Measurements from ENCODE around the gene GPS1. TPM values are rescaled to one million over a fixed set of nuclear protein-coding genes. Genes with fewer than 3 reads are reported as not detected.

The GPS1 gene
- total and polyA plus RNA-seq, 2 of the 4 experiments (the other 2 are of a cell fraction) = 157 to 181 TPM

- dilution Hi-C loops (cut with HindIII; ENCODE audit: low sequenced_read_pairs, unreplicated experiment) = no loop called here
- no peak overlapping the region for H2BK15ac ChIP-seq (ENCODE audit: low read depth, low read length)
- H4K8ac ChIP-seq (ENCODE audit: low read depth in 2 of 2, low read length in 2 of 2) = no peak overlapping the region
- H3K9me3 ChIP-seq (ENCODE audit: control insufficient read depth, insufficient read depth, low read length) = no peaks in the 10 kb centered on the region
- H4K5ac ChIP-seq (ENCODE audit: low read depth, low read length) = no peak overlapping the region
- intact Hi-C loops (cut with micrococcal nuclease) = no loop called here
- H3K14ac ChIP-seq (replicated peaks; ENCODE audit: low read depth, low read length) = no peak overlapping the region
- H2AK9ac ChIP-seq (replicated peaks; ENCODE audit: low read depth, low read length, poor library complexity) = no peak overlapping the region
- no peak overlapping the region for H2BK5ac ChIP-seq (ENCODE audit: low read depth, low read length, poor library complexity, severe bottlenecking)
- H3K79me1 ChIP-seq (ENCODE audit: low read depth in 1 of 2, low read length in 2 of 2) = peaks cover 11 to 21% of the 10 kb centered on the region in 2 experiments; a peak in 3 of 4 replicates
- no peak overlapping the region for H3K18ac ChIP-seq (ENCODE audit: low read depth, low read length)
- 97% methylated on average over 6 of the region's 10 CpGs; no CpG with 5 or more reads in 1 of the 2 experiments for WGBS, 2 experiments (ENCODE audit: extremely low coverage in 2 of 2, insufficient read length in 1 of 2)
- peaks cover 84% of the 10 kb centered on the region for H3K36me3 ChIP-seq (ENCODE audit: control insufficient read depth, insufficient read depth, low read length)
- no peak overlapping the region for H2BK20ac ChIP-seq (ENCODE audit: low read depth, low read length)
- no peak overlapping the region for H3K4ac ChIP-seq (ENCODE audit: low read depth, low read length)
- H2AFZ ChIP-seq (replicated peaks; ENCODE audit: low read length, poor library complexity) = no peak overlapping the region
- H3K4me3 ChIP-seq (ENCODE audit: insufficient read depth, low read depth, low read length) = no peak overlapping the region
- H3K23ac ChIP-seq (ENCODE audit: low read depth, low read length) = no peak overlapping the region
- no peak overlapping the region for H2BK120ac ChIP-seq (ENCODE audit: low read depth, low read length)
- no peaks in the 10 kb centered on the region for H3K27me3 ChIP-seq (ENCODE audit: control insufficient read depth, insufficient read depth, low read length)
- no peaks in the 10 kb centered on the region; the same call in none of the 2 replicates for H4K20me1 ChIP-seq (ENCODE audit: insufficient read depth, low read length)
- CTCF ChIA-PET = no interaction called here
- H3K9ac ChIP-seq (ENCODE audit: low read depth, low read length) = no peak overlapping the region
- no peak for DNase-seq
- H3K56ac ChIP-seq (ENCODE audit: extremely low read depth, insufficient read depth, low read length) = no peak overlapping the region
- in situ Hi-C loops (cut with MboI; ENCODE audit: low sequenced_read_pairs) = no loop called here
- no peak overlapping the region for H4K91ac ChIP-seq (ENCODE audit: insufficient read depth, low read depth, low read length)
- ATAC-seq (ENCODE audit: low read depth) = no peak
- H3K4me1 ChIP-seq (ENCODE audit: control insufficient read depth, insufficient read depth, low read length) = no peaks in the 10 kb centered on the region
- H3K9me1 ChIP-seq (ENCODE audit: insufficient read depth, low read length) = no peaks in the 10 kb centered on the region
- H3K27ac ChIP-seq (ENCODE audit: insufficient read depth, low read length) = no peak overlapping the region
- POLR2A ChIA-PET (ENCODE audit: unreplicated experiment) = interaction anchor here (1.3 kb wide), 1 partner anchor 8 kb away, joined by 3 read pairs; no protein-coding TSS in a partner anchor
- no peak overlapping the region for H3K4me2 ChIP-seq (ENCODE audit: low read depth, low read length)
- BruUV-seq (replicated peaks) = no TSS peak
- TF ChIP-seq RCOR1 (IDR thresholded peaks at IDR 0.05; ENCODE audit: insufficient replicate concordance, low read length) = no peak
- TF ChIP-seq MXI1 (IDR thresholded peaks at IDR 0.05; ENCODE audit: borderline replicate concordance, low read depth, low read length) = no peak
- TF ChIP-seq SMC3 (IDR thresholded peaks at IDR 0.05; ENCODE audit: low read depth, low read length) = no peak
- no peak for TF ChIP-seq CEBPB (IDR thresholded peaks at IDR 0.05; ENCODE audit: low read depth, low read length)
- no peak overlapping the region for H2AK5ac ChIP-seq (ENCODE audit: low read depth, low read length)
These were observed 7.2 kb downstream of the GPS1 start for GRCh38 chr17:82058855-82059249.

All from IMR-90 (cell line).